Smooth muscle cell (in vitro differentiated cells): ENCODE data around the gene SLAIN2. TPM values are rescaled to one million over a fixed set of nuclear protein-coding genes. Genes with fewer than 3 reads are reported as not detected.

Experiments
- DNase-seq: peaks from one replicate; lab custom pipeline; 2025; ENCODE audit not compliant: unreplicated experiment; lab: John Stamatoyannopoulos, UW
- H2AFZ ChIP-seq: fragments of 200-600 bp; sonication (generic); 2 replicates; pipeline ENCODE4 v1.6.0; 2016; ENCODE audit warnings: antibody characterized with exemption, low read depth, mild to moderate bottlenecking
- H3F3A ChIP-seq: fragments of 200-600 bp; sonication (generic); 2 replicates; pipeline ENCODE4 v1.6.0; 2017; ENCODE audit warnings: antibody characterized with exemption, low read depth
- H3K27ac ChIP-seq: fragments of 200-600 bp; sonication (generic); 2 replicates; pipeline ENCODE4 v1.5.1; 2016; ENCODE audit warnings: low read depth, mild to moderate bottlenecking
- H3K27me3 ChIP-seq: fragments of 200-600 bp; sonication (generic); 2 replicates; pipeline ENCODE4 v1.6.1; 2016; ENCODE audit warnings: low read depth, mild to moderate bottlenecking
- H3K36me3 ChIP-seq: fragments of 200-600 bp; sonication (generic); 2 replicates; pipeline ENCODE4 v1.5.1; 2016; ENCODE audit warnings: low read depth
- H3K4me1 ChIP-seq: fragments of 200-600 bp; sonication (generic); 2 replicates; pipeline ENCODE4 v1.5.1; 2016; ENCODE audit warnings: low read depth
- H3K4me2 ChIP-seq: fragments of 200-600 bp; sonication (generic); 2 replicates; pipeline ENCODE4 v1.6.0; 2016; ENCODE audit warnings: mild to moderate bottlenecking
- H3K4me3 ChIP-seq: fragments of 200-600 bp; sonication (generic); 2 replicates; pipeline ENCODE4 v1.5.1; 2016; ENCODE audit warnings: mild to moderate bottlenecking
- H3K79me2 ChIP-seq: fragments of 200-600 bp; sonication (generic); 2 replicates; pipeline ENCODE4 v1.6.0; 2016; ENCODE audit warnings: low read depth, mild to moderate bottlenecking
- H3K9ac ChIP-seq: fragments of 200-600 bp; sonication (generic); 2 replicates; pipeline ENCODE4 v1.6.0; 2016; ENCODE audit warnings: low read depth
- H3K9me3 ChIP-seq: fragments of 200-600 bp; sonication (generic); replicated peaks from 2 replicates; pipeline ENCODE4 v1.5.1; 2016; ENCODE audit warnings: low read depth
- H4K20me1 ChIP-seq: fragments of 200-600 bp; sonication (generic); 2 replicates; pipeline ENCODE4 v1.6.0; 2016; ENCODE audit warnings: low read depth
- WGBS: methylation state at CpG from one replicate; pipeline ENCODE4 v1.1.7; 2016; ENCODE audit warnings: low lambda C conversion rate; 5-methylcytosine and 5-hydroxymethylcytosine counted together
- polyA plus RNA-seq: library from polyadenylated mRNA; unstranded; fragments of >200 nt; fragmentation: Nextera tagmentation; extraction: Ambion mirVana; gene quantifications from 2 replicates; pipeline ENCODE4 v1.2.1, GENCODE V29; 2016
- total RNA-seq: library from RNA; depleted of rRNA; stranded (reverse); fragments of >200 nt; gene quantifications from 2 replicates; pipeline ENCODE4 v1.2.3, GENCODE V29; 2014
- TF ChIP-seq, protein P1 (sequence below): fragments of 200-600 bp; sonication (generic); IDR thresholded peaks from 2 replicates; pipeline ENCODE4 v1.5.1; 2017; ENCODE audit warnings: borderline replicate concordance, mild to moderate bottlenecking, antibody characterized with exemption; ENCODE audit not compliant: insufficient read depth, poor library complexity, severe bottlenecking

SLAIN2 gene
- total and polyA plus RNA-seq, 2 experiments from 2014 or later: 46.4 to 143 TPM

- no peak overlapping the region for H3K4me2 ChIP-seq
- TF ChIP-seq, protein P1, sequence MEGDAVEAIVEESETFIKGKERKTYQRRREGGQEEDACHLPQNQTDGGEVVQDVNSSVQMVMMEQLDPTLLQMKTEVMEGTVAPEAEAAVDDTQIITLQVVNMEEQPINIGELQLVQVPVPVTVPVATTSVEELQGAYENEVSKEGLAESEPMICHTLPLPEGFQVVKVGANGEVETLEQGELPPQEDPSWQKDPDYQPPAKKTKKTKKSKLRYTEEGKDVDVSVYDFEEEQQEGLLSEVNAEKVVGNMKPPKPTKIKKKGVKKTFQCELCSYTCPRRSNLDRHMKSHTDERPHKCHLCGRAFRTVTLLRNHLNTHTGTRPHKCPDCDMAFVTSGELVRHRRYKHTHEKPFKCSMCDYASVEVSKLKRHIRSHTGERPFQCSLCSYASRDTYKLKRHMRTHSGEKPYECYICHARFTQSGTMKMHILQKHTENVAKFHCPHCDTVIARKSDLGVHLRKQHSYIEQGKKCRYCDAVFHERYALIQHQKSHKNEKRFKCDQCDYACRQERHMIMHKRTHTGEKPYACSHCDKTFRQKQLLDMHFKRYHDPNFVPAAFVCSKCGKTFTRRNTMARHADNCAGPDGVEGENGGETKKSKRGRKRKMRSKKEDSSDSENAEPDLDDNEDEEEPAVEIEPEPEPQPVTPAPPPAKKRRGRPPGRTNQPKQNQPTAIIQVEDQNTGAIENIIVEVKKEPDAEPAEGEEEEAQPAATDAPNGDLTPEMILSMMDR: no peak
- H2AFZ ChIP-seq: no peak overlapping the region
- no peaks in the 10 kb centered on the region for H3K27me3 ChIP-seq
- H3K9me3 ChIP-seq: no peaks in the 10 kb centered on the region
- no peaks in the 10 kb centered on the region for H3K4me1 ChIP-seq
- no peaks in the 10 kb centered on the region for H3K79me2 ChIP-seq
- no peak overlapping the region for H3K27ac ChIP-seq
- no peak for DNase-seq
- H3K9ac ChIP-seq: no peak overlapping the region
- WGBS: 81% methylated on average over 2 of the region's 2 CpGs
- H3F3A ChIP-seq: no peaks in the 10 kb centered on the region
- no peaks in the 10 kb centered on the region for H4K20me1 ChIP-seq
- no peaks in the 10 kb centered on the region for H3K36me3 ChIP-seq
- H3K4me3 ChIP-seq: no peak overlapping the region
Measured at GRCh38 chr4:48467442-48467841, 126.1 kb downstream of the SLAIN2 start.

DNA sequence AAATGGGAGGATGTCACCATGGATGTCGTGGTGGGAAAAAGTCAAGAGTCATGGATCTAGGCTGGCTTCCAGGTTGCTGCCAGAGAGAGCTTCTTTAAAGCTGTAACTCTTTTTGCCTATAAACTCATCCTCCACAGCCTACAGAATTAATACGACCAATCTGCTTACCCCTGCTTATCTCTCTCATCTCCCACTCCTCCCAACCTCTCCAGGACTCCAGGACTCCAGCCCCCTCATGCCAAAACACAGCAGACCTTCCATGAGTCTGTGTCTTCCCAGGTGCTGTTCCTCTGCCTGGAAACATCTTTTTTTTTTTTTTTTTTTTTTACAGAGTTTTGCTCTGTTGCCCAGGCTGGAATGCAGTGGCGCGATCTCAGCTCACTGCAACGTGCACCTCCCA lies 126.6 kb downstream of the SLAIN2 start:
- no peak for DNase-seq
- no peaks in the 10 kb centered on the region for H3K27me3 ChIP-seq
- no peak overlapping the region for H3K4me2 ChIP-seq
- H3K36me3 ChIP-seq: no peaks in the 10 kb centered on the region
- H3K9ac ChIP-seq: no peak overlapping the region
- H3K9me3 ChIP-seq: no peaks in the 10 kb centered on the region
- no peaks in the 10 kb centered on the region for H4K20me1 ChIP-seq
- H3K79me2 ChIP-seq: no peaks in the 10 kb centered on the region
- no peaks in the 10 kb centered on the region for H3F3A ChIP-seq
- TF ChIP-seq, protein P1: no peak
- H3K27ac ChIP-seq: no peak overlapping the region
- WGBS: 91% methylated on average over 5 of the region's 5 CpGs
- no peaks in the 10 kb centered on the region for H3K4me1 ChIP-seq
- no peak overlapping the region for H3K4me3 ChIP-seq
- H2AFZ ChIP-seq: no peak overlapping the region

DNA sequence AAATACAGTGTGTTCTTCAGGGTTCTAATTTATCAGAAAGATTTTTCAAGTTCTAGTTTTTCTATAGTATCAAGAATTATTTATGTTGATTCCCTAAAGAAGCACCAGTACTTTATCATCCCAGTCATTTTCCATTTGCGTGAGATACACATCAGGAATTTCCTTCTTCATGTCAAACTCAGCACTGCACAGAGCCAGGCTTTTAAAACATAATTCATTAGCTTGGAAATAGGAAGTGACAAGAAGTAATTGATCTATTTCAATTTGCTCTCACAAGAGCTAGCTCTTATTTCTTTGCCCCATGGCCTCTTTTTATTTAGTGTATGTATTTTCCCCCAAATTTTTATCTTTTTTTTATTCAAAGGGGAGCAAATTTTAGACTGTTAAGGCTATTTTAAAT lies 128.8 kb downstream of the SLAIN2 start:
- WGBS: 81% methylated on average over 1 of the region's 1 CpG
- Histone ChIP-seq H3K36me3 (no peaks in the 10 kb centered on the region), H2AFZ (no peak overlapping the region), H3K4me3 (no peak overlapping the region), H3K4me2 (no peak overlapping the region), H3F3A (no peaks in the 10 kb centered on the region), H3K79me2 (no peaks in the 10 kb centered on the region), H4K20me1 (no peaks in the 10 kb centered on the region), H3K27me3 (no peaks in the 10 kb centered on the region), H3K4me1 (no peaks in the 10 kb centered on the region), H3K9me3 (no peaks in the 10 kb centered on the region), H3K27ac (no peak overlapping the region), H3K9ac (no peak overlapping the region)
- TF ChIP-seq, protein P1: no peak
- no peak for DNase-seq

DNA sequence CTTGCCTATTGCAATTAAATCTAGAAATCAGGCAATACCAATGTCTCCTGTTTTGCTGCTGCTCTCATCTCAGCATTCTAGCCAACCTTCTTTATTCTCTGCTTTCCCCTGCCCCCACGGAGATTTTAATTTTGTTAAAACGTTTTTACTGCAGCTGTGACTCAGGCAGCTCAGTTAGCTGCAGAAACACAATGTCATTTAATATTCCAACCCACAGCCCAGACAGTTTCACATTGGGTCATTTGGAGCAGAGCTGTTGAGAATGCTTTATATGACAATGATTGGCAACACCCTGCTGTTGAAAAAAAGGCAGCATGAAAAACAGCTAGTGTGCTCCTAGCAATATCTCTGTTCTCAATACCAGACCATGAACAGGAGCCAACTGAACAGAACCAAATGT lies 129.2 kb downstream of the SLAIN2 start:
- no peaks in the 10 kb centered on the region for H3K4me1 ChIP-seq
- H3K27ac ChIP-seq: no peak overlapping the region
- 25% methylated on average over 2 of the region's 2 CpGs for WGBS
- no peak overlapping the region for H3K9ac ChIP-seq
- DNase-seq: no peak
- TF ChIP-seq, protein P1: no peak
- H3K9me3 ChIP-seq: no peaks in the 10 kb centered on the region
- H3K4me2 ChIP-seq: no peak overlapping the region
- H2AFZ ChIP-seq: no peak overlapping the region
- no peaks in the 10 kb centered on the region for H3F3A ChIP-seq
- H3K27me3 ChIP-seq: no peaks in the 10 kb centered on the region
- no peaks in the 10 kb centered on the region for H3K36me3 ChIP-seq
- no peaks in the 10 kb centered on the region for H3K79me2 ChIP-seq
- H4K20me1 ChIP-seq: no peaks in the 10 kb centered on the region
- H3K4me3 ChIP-seq: no peak overlapping the region
